Neural cell (in vitro differentiated cells): Measurements from ENCODE around the gene SLC29A2. TPM values are rescaled to one million over a fixed set of nuclear protein-coding genes. Genes with fewer than 3 reads are reported as not detected.

Source experiments
- H2AFZ ChIP-seq: fragments of 200-600, 300-800 bp; sonication (generic), shearing (Covaris generic); 2 replicates; pipeline ENCODE4 v1.6.0; 2014; ENCODE audit warnings: low read depth, mild to moderate bottlenecking, antibody characterized with exemption, low read length, moderate library complexity
- H3F3A ChIP-seq: fragments of 200-600 bp; shearing (Covaris generic); 2 replicates; pipeline ENCODE4 v1.6.1; 2016; ENCODE audit warnings: mild to moderate bottlenecking, moderate library complexity, mixed read lengths, antibody characterized with exemption, low read length; ENCODE audit not compliant: insufficient read depth, poor library complexity, severe bottlenecking
- H3K27ac ChIP-seq: fragments of 200-600, 300-800 bp; sonication (generic), shearing (Covaris generic); 2 replicates; pipeline ENCODE4 v1.5.1; 2014; ENCODE audit warnings: mild to moderate bottlenecking, low read length, moderate library complexity
- H3K27me3 ChIP-seq: fragments of 300-800, 200-600 bp; sonication (generic), shearing (Covaris generic); 2 replicates; pipeline ENCODE4 v1.6.0; 2014; ENCODE audit warnings: mild to moderate bottlenecking, low read depth, low read length, moderate library complexity; ENCODE audit not compliant: insufficient read depth
- H3K36me3 ChIP-seq: fragments of 300-800, 200-600 bp; sonication (generic), shearing (Covaris generic); 2 replicates; pipeline ENCODE4 v1.5.1; 2014; ENCODE audit warnings: mild to moderate bottlenecking, antibody characterized with exemption, low read length, moderate library complexity; ENCODE audit not compliant: insufficient read depth
- H3K4me2 ChIP-seq: fragments of 300-800, 200-600 bp; sonication (generic), shearing (Covaris generic); 2 replicates; pipeline ENCODE4 v1.6.0; 2014; ENCODE audit warnings: mild to moderate bottlenecking, low read length
- H3K4me3 ChIP-seq: fragments of 300-800, 200-600 bp; sonication (generic), shearing (Covaris generic); 2 replicates; pipeline ENCODE4 v1.5.1; 2014; ENCODE audit warnings: mild to moderate bottlenecking, low read length, moderate library complexity
- H3K79me2 ChIP-seq: fragments of 200-600 bp; shearing (Covaris generic); replicated peaks from 2 replicates; pipeline ENCODE4 v1.6.0; 2014; ENCODE audit warnings: mild to moderate bottlenecking, low read length, moderate library complexity; ENCODE audit not compliant: insufficient read depth
- H3K9ac ChIP-seq: fragments of 300-800, 200-600 bp; sonication (generic), shearing (Covaris generic); 2 replicates; pipeline ENCODE4 v1.6.1; 2016; ENCODE audit warnings: mild to moderate bottlenecking, low read length, mixed read lengths
- H3K9me2 ChIP-seq: fragments of 200-600 bp; shearing (Covaris generic); 2 replicates; pipeline ENCODE4 v1.6.1; 2016; ENCODE audit warnings: mild to moderate bottlenecking, low read length, mixed read lengths; ENCODE audit not compliant: insufficient read depth
- H3K9me3 ChIP-seq: fragments of 200-600, 300-800 bp; sonication (generic), shearing (Covaris generic); 2 replicates; pipeline ENCODE4 v1.6.1; 2016; ENCODE audit warnings: mild to moderate bottlenecking, mixed run types, low read length, moderate library complexity, mixed read lengths
- H4K20me1 ChIP-seq: fragments of 200-600 bp; shearing (Covaris generic); 2 replicates; pipeline ENCODE4 v1.6.1; 2016; ENCODE audit warnings: mild to moderate bottlenecking, mixed run types; ENCODE audit not compliant: insufficient read depth
- EP300 ChIP-seq: fragments of 450-650 bp; conservative IDR thresholded peaks from 2 replicates; pipeline ENCODE4 v1.6.1; 2014; ENCODE audit warnings: antibody characterized with exemption, mild to moderate bottlenecking, moderate library complexity; ENCODE audit not compliant: poor library complexity, severe bottlenecking
- EZH2 ChIP-seq: fragments of 200-600, 300-800 bp; shearing (Covaris generic), sonication (generic); IDR thresholded peaks from 2 replicates; pipeline ENCODE4 v1.6.1; 2014; ENCODE audit warnings: antibody characterized with exemption, low read length, borderline replicate concordance, mild to moderate bottlenecking; ENCODE audit not compliant: insufficient read depth, poor library complexity, severe bottlenecking
- MXI1 ChIP-seq: fragments of 450-650 bp; conservative IDR thresholded peaks from 2 replicates; pipeline ENCODE4 v1.6.1; 2014; ENCODE audit warnings: antibody characterized with exemption, mild to moderate bottlenecking; ENCODE audit not compliant: poor library complexity, severe bottlenecking
- POLR2AphosphoS5 ChIP-seq: IDR thresholded peaks from 2 replicates; pipeline ENCODE4 v1.6.1; 2012
- RAD21 ChIP-seq: fragments of 450-650 bp; conservative IDR thresholded peaks from 2 replicates; pipeline ENCODE4 v1.6.1; 2014; ENCODE audit warnings: antibody characterized with exemption, mild to moderate bottlenecking, moderate library complexity
- SMC3 ChIP-seq: fragments of 450-650 bp; conservative IDR thresholded peaks from 2 replicates; pipeline ENCODE4 v1.6.1; 2014; ENCODE audit warnings: antibody characterized with exemption, mild to moderate bottlenecking, moderate library complexity; ENCODE audit not compliant: poor library complexity
- TAF1 ChIP-seq: IDR thresholded peaks from 2 replicates; pipeline ENCODE4 v1.6.1; 2012; ENCODE audit warnings: low read depth
- polyA plus RNA-seq: library from polyadenylated mRNA; depleted of rRNA; stranded (reverse); fragments of >200 nt; gene quantifications from 2 replicates; pipeline ENCODE4 v1.2.3, GENCODE V29; 2014
- TF ChIP-seq, protein P1 (sequence below): IDR thresholded peaks from 2 replicates; pipeline ENCODE4 v1.6.1; 2012; ENCODE audit warnings: borderline replicate concordance
- TF ChIP-seq, protein P2 (sequence below): fragments of 450-650 bp; IDR thresholded peaks from 2 replicates; pipeline ENCODE4 v1.5.1; 2014; ENCODE audit warnings: antibody characterized with exemption, mild to moderate bottlenecking, moderate library complexity; ENCODE audit not compliant: poor library complexity, severe bottlenecking

The SLC29A2 gene
- polyA plus RNA-seq, 1 donor from 2014 or later, result 1.7 TPM

DNA sequence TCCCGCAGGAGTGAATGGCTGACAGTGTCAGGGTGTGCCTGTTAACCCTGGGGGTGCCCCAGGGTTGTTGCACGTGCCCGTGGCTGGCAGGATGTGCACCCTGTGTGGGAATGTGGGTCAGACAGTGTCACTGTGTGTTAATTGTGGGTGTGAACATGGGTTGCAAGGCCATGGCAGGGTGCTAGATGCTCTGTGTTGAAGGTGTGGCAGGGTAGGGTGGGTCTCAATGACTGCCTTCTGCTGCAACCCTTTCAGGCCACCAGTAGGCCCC is 43.6 kb downstream of the SLC29A2 start:
- H3K9me2 ChIP-seq, result no peaks in the 10 kb centered on the region
- H3K4me3 ChIP-seq, result no peak overlapping the region
- H3F3A ChIP-seq, result no peaks in the 10 kb centered on the region
- H2AFZ ChIP-seq, result no peak overlapping the region
- H3K36me3 ChIP-seq, result no peaks in the 10 kb centered on the region
- no peaks in the 10 kb centered on the region for H3K9me3 ChIP-seq
- no peaks in the 10 kb centered on the region for H3K79me2 ChIP-seq
- H3K4me2 ChIP-seq, result no peak overlapping the region
- no peak overlapping the region for H3K9ac ChIP-seq
- no peaks in the 10 kb centered on the region for H4K20me1 ChIP-seq
- H3K27ac ChIP-seq, result no peak overlapping the region
- TF ChIP-seq TAF1 (no peak), SMC3 (no peak), MXI1 (no peak), RAD21 (no peak), EZH2 (no peak)
- TF ChIP-seq, protein P1, sequence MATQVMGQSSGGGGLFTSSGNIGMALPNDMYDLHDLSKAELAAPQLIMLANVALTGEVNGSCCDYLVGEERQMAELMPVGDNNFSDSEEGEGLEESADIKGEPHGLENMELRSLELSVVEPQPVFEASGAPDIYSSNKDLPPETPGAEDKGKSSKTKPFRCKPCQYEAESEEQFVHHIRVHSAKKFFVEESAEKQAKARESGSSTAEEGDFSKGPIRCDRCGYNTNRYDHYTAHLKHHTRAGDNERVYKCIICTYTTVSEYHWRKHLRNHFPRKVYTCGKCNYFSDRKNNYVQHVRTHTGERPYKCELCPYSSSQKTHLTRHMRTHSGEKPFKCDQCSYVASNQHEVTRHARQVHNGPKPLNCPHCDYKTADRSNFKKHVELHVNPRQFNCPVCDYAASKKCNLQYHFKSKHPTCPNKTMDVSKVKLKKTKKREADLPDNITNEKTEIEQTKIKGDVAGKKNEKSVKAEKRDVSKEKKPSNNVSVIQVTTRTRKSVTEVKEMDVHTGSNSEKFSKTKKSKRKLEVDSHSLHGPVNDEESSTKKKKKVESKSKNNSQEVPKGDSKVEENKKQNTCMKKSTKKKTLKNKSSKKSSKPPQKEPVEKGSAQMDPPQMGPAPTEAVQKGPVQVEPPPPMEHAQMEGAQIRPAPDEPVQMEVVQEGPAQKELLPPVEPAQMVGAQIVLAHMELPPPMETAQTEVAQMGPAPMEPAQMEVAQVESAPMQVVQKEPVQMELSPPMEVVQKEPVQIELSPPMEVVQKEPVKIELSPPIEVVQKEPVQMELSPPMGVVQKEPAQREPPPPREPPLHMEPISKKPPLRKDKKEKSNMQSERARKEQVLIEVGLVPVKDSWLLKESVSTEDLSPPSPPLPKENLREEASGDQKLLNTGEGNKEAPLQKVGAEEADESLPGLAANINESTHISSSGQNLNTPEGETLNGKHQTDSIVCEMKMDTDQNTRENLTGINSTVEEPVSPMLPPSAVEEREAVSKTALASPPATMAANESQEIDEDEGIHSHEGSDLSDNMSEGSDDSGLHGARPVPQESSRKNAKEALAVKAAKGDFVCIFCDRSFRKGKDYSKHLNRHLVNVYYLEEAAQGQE, result no peak
- H3K27me3 ChIP-seq, result no peaks in the 10 kb centered on the region

DNA sequence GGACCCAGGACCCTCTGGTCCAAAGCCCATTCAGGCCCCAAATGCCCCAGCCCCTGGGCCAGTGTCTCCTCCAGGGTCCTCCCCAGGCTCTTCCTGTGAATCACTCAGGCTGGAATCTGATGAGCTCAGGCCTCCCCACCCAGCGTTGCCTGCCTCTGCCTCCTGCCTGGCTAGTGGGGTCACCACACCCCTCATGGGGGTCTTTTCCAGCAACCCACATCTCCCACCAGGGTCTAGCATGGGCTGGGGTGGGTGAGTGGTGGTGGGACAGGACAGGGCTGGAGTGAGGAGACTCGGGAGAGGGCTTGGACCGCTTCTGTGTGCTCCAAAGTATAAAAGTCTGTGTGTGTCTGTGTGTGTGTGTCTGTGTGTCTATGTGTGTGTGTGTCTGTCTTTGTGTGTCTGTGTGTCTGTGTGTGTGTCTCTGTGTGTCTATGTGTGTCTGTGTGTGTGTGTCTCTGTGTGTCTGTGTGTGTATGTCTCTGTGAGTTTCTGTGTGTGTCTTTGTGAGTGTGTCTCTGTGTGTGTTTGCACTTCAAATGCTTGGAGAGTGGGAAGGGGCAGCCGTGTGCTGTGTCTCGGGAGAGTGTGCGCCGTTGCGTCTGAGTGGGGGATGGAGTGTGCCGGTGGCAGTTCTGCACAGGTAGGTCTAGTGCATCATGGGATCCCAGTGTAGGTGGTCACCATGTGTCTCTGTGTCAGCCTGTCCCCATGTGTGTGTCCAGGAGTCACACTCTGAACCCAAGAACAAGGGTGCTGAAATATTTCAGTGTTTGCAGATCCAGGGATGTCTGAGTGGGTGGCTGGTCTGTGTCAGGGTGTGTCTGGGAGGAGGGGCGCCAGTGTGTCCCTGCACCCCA is 44.2 kb downstream of the SLC29A2 start:
- Histone ChIP-seq H3K27ac (no peak overlapping the region), H3F3A (no peaks in the 10 kb centered on the region), H2AFZ (no peak overlapping the region), H3K79me2 (no peaks in the 10 kb centered on the region), H3K9me2 (no peaks in the 10 kb centered on the region), H3K27me3 (no peaks in the 10 kb centered on the region), H3K9me3 (no peaks in the 10 kb centered on the region), H3K9ac (no peak overlapping the region), H4K20me1 (no peaks in the 10 kb centered on the region), H3K36me3 (no peaks in the 10 kb centered on the region), H3K4me3 (no peak overlapping the region), H3K4me2 (no peak overlapping the region)
- no peak for TF ChIP-seq SMC3
- no peak for TF ChIP-seq EZH2
- TF ChIP-seq MXI1, result no peak
- TF ChIP-seq POLR2AphosphoS5, result no peak
- TF ChIP-seq EP300, result no peak
- TF ChIP-seq, protein P2, sequence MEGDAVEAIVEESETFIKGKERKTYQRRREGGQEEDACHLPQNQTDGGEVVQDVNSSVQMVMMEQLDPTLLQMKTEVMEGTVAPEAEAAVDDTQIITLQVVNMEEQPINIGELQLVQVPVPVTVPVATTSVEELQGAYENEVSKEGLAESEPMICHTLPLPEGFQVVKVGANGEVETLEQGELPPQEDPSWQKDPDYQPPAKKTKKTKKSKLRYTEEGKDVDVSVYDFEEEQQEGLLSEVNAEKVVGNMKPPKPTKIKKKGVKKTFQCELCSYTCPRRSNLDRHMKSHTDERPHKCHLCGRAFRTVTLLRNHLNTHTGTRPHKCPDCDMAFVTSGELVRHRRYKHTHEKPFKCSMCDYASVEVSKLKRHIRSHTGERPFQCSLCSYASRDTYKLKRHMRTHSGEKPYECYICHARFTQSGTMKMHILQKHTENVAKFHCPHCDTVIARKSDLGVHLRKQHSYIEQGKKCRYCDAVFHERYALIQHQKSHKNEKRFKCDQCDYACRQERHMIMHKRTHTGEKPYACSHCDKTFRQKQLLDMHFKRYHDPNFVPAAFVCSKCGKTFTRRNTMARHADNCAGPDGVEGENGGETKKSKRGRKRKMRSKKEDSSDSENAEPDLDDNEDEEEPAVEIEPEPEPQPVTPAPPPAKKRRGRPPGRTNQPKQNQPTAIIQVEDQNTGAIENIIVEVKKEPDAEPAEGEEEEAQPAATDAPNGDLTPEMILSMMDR, result no peak
- no peak for TF ChIP-seq TAF1
- TF ChIP-seq, protein P1, result no peak
- no peak for TF ChIP-seq RAD21
